Fibroblast of skin of left quadriceps (primary cell): ENCODE measurements around the gene HAO1.

Experiments
- DNase-seq, 2 experiments: peaks; one replicate each; pipeline ENCODE4 v3.0.0-alpha.2; 2013; ENCODE audit warnings: low read depth in 2 of 2

HAO1 gene

DNA sequence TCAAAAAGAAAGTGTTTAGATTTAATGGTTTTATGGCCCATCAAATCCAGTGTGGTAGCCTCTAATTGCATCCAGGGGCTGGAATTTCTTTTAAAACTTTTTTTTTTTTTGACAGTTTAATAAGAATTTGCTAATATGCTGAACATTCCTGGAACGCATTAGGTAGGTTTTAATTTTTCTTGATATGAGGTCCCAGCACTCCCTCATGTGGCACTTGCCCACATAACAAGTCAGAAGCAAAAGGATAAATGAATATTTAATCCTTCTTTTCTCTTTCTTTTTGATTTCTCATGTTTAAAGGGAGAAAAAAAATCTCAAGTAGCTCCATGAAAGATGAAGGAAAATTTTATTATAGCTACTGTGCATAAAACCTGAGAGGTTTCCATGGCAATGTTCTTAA, 13.5 kb downstream of the HAO1 start:
- peak; percentile 18 to 21 for DNase-seq

- no peak for DNase-seq
These were observed 13.9 kb downstream of the HAO1 start for GRCh38 chr20:7926323-7926722.

DNA sequence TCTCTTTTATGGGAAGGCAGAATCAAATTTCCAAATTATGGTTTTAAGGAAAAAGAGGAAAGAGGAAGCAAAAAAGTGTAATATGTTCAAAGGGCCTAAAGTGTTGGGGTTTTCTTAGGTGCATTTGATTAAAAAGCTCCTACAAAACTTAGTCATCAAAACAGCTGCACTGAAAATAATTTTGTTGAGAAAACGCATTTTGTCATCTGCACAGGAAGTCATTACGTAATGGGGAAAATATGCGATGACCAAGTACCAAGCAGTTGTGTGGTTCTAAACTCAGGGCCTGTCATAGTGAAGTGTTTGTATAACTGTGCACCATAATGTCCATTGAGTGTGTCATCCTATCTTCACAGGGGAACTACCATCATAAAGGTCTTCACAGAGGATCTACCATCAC, 15.6 kb downstream of the HAO1 start:
- DNase-seq = peak; percentile 66 to 69

DNA sequence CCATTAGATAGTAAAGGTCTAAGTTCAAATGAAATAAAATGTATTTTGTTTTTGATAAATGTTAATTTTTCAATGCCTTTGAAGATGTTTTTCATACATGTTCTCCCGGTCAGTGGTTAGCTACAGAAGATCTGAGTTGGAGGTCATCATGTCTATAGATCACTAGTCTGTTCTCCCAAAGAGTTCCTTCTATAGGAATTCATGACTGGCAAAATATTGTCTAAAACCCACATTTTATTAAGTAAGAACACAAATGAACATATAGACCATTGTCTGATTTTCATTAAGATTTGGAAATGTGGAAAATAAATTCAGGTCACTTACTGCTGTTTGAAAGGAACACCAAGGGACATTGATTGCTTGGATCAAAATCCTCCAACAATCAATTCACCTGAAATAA, 23.6 kb downstream of the HAO1 start:
- DNase-seq = no peak

DNA sequence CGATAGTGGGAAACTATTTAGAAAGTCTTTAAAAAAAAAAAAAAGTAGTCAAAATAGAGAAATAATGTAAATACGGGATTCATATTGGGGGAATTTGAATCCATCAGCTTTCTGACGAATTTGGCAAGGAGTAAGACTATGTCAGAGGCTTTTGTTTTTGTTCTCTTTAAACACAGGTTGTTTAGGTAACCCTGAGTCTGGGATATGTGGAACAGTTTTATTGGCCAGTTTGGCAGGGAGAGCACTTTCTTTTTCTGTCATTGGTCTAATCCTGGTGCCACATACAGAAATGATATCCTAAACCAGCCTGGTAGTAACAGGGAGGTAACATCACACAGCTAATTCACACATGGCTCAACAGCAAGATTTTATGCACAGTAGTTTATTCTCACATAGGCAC, 27.7 kb downstream of the HAO1 start:
- DNase-seq = no peak

DNA sequence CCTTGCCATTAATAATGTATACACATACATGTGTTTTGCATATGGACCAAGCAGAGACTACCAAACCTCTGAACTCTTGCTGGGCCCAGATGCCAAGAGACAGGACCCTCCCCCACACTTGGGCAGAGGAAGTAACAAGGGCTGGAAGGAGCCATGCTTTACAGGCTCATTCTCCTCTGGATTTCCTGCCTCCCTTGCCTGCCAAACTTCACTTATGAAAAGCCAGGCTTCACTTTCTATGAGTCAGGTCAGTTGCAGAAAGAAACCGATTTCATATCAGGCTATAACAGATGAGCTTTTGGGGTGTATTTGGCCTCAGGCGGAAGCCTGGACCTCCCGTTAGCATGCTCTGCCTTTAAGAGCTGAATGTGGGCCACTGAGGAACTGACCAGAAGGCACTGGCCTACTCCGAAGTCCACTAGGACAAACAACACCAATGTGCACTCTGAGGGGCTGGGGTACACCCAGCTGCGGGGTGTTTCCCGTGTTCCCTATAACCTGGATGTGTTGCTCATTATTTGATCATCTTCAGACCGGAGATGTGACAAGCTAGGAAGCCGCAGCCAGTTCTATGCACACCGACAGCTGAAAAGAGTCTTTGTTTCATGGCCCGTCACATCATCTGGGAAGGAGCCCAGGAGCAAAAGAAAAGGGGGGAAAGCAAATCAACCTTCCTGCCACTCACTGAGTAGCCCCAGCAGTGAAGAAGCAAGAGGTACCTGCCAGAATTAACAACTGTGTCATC, 28.5 kb downstream of the HAO1 start:
- DNase-seq = no peak

DNA sequence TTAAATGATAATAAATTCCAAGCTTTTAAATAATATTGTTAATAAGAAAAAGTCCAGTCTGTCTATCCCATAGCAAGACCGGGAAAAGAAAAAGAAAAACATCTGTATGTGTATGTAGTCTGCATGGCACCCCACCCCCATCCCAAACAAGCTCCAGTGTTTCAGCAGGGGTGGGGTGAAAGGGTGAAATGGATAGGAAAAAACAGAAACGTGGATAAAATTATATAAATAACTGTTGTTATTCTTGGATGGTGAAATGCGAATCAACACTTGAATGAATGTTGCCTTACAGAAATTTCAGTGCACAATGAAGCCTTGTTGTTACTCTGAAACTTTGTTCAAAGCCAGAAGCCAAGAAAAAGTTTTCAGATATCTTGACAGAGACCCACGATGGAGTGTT, 31.4 kb downstream of the HAO1 start:
- no peak for DNase-seq

DNA sequence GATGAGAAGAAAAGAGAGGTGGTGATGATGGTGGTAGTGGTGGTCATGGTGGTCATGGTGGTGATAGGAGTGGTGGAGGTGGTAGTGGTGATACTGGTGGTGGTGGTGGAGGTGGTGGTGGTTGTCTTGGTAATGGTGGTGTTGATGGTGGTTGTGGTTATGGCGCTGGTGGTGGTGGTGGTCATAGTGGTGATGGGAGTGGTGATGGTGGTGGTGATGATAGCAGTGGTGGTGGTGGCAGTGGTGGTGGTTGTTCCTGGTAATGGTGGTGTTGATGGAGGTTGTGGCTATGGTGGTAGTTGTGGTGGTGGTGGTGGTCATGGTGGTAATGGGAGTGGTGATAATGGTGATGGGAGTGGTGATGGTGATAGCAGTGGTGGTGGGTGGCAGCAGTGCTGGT, 36.8 kb downstream of the HAO1 start:
- DNase-seq = no peak

DNA sequence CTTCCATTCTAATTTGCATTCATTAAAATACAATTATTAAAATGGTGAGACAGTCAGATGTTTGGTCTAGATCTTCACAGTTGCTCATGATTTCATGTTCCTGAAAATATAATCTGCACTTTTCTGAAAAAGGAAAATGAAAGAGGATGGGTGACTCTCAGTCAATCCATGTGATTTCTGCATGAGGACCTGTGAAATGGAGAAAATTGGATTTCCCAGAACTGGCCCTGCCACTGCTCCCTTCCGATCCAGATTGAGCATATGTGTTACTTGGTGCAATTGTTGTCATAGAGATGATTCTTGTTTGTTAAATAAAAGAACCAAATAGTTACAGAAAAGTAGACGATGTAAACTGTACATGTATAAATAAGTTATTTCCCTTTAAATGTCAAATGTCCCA, 37.4 kb downstream of the HAO1 start:
- no peak for DNase-seq

DNA sequence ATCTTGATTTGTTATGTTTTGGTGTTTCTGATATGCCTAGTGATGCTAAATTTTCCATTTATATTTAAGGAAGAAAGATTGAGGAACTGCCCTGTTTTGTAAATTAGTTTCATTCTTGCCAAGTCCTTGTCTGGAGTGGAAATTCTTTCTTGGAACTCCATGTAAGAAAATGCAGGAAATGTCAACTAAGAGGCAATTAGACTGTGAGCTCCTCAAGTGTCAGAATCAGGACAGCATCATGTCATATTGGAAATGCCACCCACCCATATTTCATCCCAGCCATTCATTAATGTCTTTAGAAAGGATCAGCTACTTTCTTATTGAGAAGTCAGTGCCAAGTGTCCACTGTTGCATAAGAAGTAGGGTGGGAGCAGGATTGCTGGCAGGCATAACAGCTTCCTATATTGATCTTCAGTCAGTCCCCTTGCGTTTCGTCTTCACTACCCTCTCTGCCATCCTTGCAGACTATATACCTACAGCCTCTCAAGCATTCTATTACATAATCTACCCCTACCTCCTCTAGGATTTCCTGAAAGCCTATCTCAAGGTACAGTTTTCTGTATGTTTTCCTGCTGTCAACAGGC, 42.4 kb downstream of the HAO1 start:
- no peak for DNase-seq

- DNase-seq = no peak
These were observed 47.1 kb downstream of the HAO1 start for GRCh38 chr20:7893014-7893730.

DNA sequence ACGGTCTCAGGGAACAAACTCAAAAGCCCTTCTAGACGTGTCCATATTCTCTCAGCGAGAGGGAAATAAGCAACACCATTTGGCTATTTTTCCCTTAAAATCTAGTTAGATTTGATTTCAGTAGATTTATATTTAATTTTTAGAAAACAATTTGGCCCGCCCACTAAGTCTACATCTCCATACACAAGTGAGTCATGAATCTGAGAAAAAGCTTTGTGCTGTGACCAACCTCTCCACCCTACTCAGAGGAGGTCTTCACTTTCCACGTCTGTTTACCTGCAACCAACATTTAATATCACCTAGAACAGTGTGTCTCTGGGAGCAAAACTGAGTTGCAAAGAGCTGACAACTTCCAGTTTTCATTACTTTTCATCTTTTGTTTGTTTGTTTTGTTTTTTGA, 48.6 kb downstream of the HAO1 start:
- no peak for DNase-seq

- DNase-seq = no peak
These were observed 50.5 kb downstream of the HAO1 start for GRCh38 chr20:7889736-7890135.

- DNase-seq = no peak
These were observed 56.5 kb downstream of the HAO1 start for GRCh38 chr20:7883741-7884140.

DNA sequence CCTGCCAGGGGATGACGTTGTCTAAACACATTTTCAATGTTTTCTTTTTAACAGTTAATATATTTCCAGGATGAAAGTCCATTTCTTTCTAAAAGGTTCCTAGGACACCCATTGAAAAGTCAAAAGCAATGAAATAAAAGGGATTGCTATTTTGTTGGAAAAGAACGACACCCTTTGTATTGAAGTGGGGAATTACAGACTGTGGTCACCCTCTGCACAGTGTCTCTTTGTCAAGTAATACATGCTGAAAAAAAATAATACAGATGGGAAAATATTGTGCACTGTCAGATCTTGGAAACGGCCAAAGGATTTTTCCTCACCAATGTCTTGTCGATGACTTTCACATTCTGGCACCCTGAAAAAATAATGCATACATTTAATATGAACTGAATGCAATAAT, 56.9 kb downstream of the HAO1 start:
- no peak for DNase-seq

DNA sequence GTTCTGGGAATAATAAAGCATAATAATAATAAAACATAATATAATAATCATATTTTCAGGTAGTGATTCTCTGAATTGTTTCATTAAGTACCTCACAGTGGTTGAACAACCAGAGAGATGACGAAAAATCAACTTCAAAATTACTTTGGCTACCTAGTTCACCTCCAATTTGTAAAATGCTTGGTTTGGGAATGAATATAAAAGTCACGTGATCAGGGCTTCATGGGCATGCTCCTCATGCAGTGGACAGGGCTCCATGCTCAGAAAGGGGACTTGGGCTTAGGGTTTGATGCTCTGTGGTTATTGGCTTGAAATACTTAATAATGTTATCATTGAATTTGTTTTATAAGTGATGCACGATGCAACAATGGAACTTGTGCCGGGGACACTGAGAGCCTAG, 58.2 kb downstream of the HAO1 start:
- DNase-seq = no peak

GRCh38 chr20:7881551-7881950, 58.7 kb downstream of the HAO1 start:
- DNase-seq = no peak

GRCh38 chr20:7879883-7880282, 60.4 kb downstream of the HAO1 start:
- no peak for DNase-seq

GRCh38 chr20:7868108-7868507, 72.2 kb downstream of the HAO1 start:
- DNase-seq = no peak

DNA sequence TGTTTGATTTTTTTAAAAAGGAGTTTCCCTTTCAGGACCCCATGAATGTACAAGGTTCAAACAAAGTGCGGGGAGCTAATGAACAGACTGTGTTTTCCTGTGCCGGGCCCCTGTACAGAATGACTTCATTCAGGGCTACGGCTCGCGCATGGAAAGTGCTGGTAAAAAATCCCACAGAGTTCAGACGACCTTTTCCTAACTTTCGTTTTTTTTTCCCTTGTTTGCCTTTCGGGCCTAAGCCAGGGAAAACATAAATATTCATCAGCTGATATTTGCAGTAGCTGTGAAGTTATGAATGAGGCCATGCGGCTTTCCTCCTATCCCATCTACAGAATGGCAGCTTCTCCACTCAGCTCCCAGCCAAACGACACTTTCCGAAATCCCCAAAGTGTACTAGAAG, 74.0 kb downstream of the HAO1 start:
- no peak for DNase-seq

DNA sequence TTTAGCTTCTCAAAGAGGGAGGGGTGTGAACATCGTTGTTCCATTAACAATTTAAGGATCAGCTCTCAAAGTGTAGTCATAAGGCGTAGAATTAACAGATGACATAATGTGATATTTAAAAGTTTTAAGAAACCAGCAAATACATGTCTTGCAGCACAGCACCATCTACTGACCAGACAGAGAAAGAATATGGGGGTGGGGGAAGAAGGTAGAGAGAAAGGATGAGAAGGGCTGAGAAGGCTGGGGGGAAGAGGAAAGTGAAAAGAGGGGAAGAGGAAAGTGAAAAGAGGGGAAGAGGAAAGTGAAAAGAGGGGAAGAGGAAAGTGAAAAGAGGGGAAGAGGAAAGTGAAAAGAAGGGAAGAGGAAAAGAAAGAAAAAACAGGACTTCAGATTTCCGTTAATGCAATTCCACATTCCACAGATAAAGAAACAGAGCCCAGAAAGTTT, 80.9 kb downstream of the HAO1 start:
- peak; percentile 49 to 54 for DNase-seq

GRCh38 chr20:7858734-7859250, 81.5 kb downstream of the HAO1 start:
- no peak for DNase-seq

DNA sequence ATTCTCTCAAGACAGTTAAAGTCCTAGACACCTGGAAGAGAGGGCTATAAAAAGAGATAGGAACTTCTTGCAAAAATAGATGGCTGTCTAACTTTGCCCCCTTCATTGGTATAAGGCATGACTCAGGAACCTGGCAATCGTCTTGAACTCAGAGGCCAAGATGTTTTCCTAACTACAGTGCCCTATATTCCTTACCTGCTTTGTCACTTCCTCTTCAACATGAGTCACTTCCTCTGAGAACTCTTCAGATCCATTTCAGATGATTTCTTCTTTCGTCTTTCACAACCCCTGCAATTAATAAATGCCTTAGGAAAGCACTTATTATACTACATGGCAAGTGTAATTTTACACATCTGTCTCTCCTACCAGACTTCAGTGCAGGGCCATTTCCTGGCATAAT, 83.5 kb downstream of the HAO1 start:
- DNase-seq = no peak
